Measurements from ENCODE around the gene IGF2BP2. TPM values are rescaled to one million over a fixed set of nuclear protein-coding genes. Genes with fewer than 3 reads are reported as not detected.
"Not testable (repeated sequence)": the region's sequence is repeated elsewhere in the genome, so short reads cannot be mapped to it uniquely, and the experiment has no call there.

Gene IGF2BP2
- total RNA-seq, 1 donor from 2014 or later: 147 TPM

DNA sequence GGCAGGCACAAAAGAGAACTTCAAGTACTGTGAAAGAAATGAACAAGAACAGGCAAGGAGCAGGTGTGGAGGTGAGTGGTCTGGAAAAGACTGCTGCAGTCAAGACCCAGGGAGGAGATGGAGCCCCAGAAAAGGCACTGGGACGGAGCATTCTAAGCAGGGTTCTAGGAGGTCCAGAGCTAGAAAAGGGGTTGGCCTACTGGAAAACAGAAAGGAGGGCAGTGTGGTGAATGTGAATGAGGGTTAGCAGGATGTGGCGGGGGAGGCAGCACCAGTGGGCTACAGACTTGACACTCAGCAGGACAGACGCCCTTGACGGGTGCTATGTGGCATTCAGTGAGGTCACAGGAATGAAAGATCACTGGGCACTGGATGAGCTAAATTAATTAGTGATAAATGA lies 163.1 kb downstream of the IGF2BP2 start:
- H3K4me1 Mint-ChIP-seq: peaks cover 5% of the 10 kb centered on the region
- Histone ChIP-seq H3K4me2 (no peak overlapping the region), H3F3A (ENCODE audit: low read depth) (peaks cover 16% of the 10 kb centered on the region), H3K9ac (no peak overlapping the region), H3K79me2 (ENCODE audit: low read depth) (peaks cover 7% of the 10 kb centered on the region), H2AFZ (replicated peaks) (no peak overlapping the region), H3K4me3 (no peak overlapping the region), H3K27ac (no peak overlapping the region), H3K4me1 (no peaks in the 10 kb centered on the region), H4K20me1 (ENCODE audit: low read depth) (peaks cover 18% of the 10 kb centered on the region), H3K27me3 (no peaks in the 10 kb centered on the region), H3K36me3 (no peaks in the 10 kb centered on the region), H3K9me3 (ENCODE audit: low read depth) (no peaks in the 10 kb centered on the region)
- peaks cover 8% of the 10 kb centered on the region for H3K27me3 Mint-ChIP-seq (ENCODE audit: insufficient read depth, low read depth)
- TF ChIP-seq, protein P1, sequence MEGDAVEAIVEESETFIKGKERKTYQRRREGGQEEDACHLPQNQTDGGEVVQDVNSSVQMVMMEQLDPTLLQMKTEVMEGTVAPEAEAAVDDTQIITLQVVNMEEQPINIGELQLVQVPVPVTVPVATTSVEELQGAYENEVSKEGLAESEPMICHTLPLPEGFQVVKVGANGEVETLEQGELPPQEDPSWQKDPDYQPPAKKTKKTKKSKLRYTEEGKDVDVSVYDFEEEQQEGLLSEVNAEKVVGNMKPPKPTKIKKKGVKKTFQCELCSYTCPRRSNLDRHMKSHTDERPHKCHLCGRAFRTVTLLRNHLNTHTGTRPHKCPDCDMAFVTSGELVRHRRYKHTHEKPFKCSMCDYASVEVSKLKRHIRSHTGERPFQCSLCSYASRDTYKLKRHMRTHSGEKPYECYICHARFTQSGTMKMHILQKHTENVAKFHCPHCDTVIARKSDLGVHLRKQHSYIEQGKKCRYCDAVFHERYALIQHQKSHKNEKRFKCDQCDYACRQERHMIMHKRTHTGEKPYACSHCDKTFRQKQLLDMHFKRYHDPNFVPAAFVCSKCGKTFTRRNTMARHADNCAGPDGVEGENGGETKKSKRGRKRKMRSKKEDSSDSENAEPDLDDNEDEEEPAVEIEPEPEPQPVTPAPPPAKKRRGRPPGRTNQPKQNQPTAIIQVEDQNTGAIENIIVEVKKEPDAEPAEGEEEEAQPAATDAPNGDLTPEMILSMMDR (IDR thresholded peaks at IDR 0.05): no peak
- no peak for TF ChIP-seq EZH2phosphoT487 (IDR thresholded peaks at IDR 0.05)
- TF ChIP-seq EZH2 (IDR thresholded peaks at IDR 0.05): no peak
- DNase-seq (ENCODE audit: low spot score): no peak
- peaks cover 43% of the 10 kb centered on the region for H3K36me3 Mint-ChIP-seq
- no peak overlapping the region for H3K4me3 Mint-ChIP-seq
- no peak overlapping the region for H3K27ac Mint-ChIP-seq
- no peaks in the 10 kb centered on the region for H3K9me3 Mint-ChIP-seq

DNA sequence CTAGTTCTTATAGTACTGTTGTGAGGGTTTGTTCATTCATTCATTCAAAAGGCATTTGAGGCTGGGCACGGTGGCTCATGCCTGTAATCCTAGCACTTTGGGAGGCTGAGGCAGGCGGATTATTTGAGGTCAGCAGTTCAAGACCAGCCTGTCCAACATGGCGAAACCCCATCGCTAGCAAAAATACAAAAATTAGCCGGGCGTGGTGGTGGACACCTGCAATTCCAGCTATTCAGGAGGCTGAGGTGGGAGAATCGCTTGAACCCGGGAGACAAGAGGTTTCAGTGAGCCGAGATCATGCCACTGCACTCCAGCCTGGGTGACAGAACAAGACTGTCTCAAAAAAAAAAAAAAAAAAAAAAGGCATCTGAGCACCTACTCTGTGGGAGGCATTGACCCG lies 163.5 kb downstream of the IGF2BP2 start:
- H3K27ac Mint-ChIP-seq; H3K9me3 ChIP-seq (ENCODE audit: low read depth); H3K4me3 ChIP-seq; H3K9me3 Mint-ChIP-seq; H3K9ac ChIP-seq; H3K79me2 ChIP-seq (ENCODE audit: low read depth); H3K4me3 Mint-ChIP-seq; H2AFZ ChIP-seq (replicated peaks); H3K4me1 Mint-ChIP-seq; H3K27ac ChIP-seq; H3K27me3 ChIP-seq; H3K4me1 ChIP-seq; H3K4me2 ChIP-seq; DNase-seq (ENCODE audit: low spot score); H3K36me3 ChIP-seq: not testable (repeated sequence)
- peaks cover 11% of the 10 kb centered on the region for H3K27me3 Mint-ChIP-seq (ENCODE audit: insufficient read depth, low read depth)
- H3F3A ChIP-seq (ENCODE audit: low read depth): peaks cover 16% of the 10 kb centered on the region
- peaks cover 45% of the 10 kb centered on the region for H3K36me3 Mint-ChIP-seq
- H4K20me1 ChIP-seq (ENCODE audit: low read depth): peaks cover 18% of the 10 kb centered on the region

DNA sequence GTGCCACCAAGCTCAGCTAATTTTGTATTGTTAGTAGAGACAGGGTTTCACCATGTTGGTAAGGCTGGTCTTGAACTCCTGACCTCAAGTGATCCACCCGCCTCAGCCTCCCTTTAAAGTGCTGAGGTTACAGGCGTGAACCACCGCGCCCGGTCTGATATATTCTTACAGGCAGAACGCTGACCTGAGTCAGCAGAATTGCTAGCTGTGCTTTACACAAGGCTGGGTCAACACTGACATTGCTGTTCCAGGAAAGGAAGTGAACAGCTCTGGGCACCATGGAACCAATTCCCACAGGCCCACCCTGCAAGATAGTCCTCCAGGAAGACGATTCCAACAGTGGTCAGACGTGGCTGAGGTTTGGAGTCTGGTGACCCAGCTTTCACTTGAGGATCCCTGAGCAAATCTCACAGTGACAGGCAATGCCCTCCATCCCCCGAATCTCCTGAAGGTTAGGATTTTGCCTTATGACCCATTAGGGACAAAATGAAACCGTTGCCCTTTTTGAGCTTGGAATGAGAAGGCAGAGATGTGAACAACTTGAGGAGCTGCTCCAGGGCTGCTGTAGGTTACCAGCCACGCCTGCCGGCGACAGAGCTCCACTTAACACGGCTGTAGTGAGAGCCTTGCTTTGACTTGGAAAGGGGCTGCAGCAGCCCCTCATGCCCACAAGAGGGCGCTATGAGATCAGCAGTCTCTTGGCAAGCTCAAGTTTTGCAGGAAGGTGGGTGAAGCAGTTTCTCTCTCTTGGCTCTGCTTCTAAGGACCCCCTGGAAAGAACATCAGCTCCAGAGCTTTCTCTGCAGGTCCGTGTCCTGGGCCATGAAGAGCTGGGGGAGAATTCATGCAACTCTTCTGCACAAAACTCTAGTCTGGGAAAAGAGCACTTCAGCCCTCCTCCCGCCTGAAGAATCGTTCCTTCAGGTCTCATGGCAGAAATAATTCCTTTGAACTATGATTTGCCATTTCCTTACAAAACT lies 164.6 kb downstream of the IGF2BP2 start:
- no peaks in the 10 kb centered on the region for H3K36me3 ChIP-seq
- H3K36me3 Mint-ChIP-seq: peaks cover 42% of the 10 kb centered on the region
- no peak overlapping the region for H3K4me2 ChIP-seq
- no peaks in the 10 kb centered on the region for H3K9me3 Mint-ChIP-seq
- H3K4me3 ChIP-seq: no peak overlapping the region
- H3K27ac ChIP-seq: no peak overlapping the region
- H3K27ac Mint-ChIP-seq: no peak overlapping the region
- H4K20me1 ChIP-seq (ENCODE audit: low read depth): peaks cover 18% of the 10 kb centered on the region
- no peaks in the 10 kb centered on the region for H3K27me3 ChIP-seq
- no peak overlapping the region for H3K4me3 Mint-ChIP-seq
- H3F3A ChIP-seq (ENCODE audit: low read depth): peaks cover 16% of the 10 kb centered on the region
- no peaks in the 10 kb centered on the region for H3K9me3 ChIP-seq (ENCODE audit: low read depth)
- peak; percentile 85 for DNase-seq (ENCODE audit: low spot score)
- peaks cover 11% of the 10 kb centered on the region for H3K27me3 Mint-ChIP-seq (ENCODE audit: insufficient read depth, low read depth)
- peaks cover 7% of the 10 kb centered on the region for H3K79me2 ChIP-seq (ENCODE audit: low read depth)
- H3K4me1 Mint-ChIP-seq: peaks cover 5% of the 10 kb centered on the region
- H2AFZ ChIP-seq (replicated peaks): no peak overlapping the region
- H3K4me1 ChIP-seq: no peaks in the 10 kb centered on the region
- no peak for TF ChIP-seq EZH2phosphoT487 (IDR thresholded peaks at IDR 0.05)
- TF ChIP-seq, protein P1 (IDR thresholded peaks at IDR 0.05): peak; percentile 99
- H3K9ac ChIP-seq: no peak overlapping the region

DNA sequence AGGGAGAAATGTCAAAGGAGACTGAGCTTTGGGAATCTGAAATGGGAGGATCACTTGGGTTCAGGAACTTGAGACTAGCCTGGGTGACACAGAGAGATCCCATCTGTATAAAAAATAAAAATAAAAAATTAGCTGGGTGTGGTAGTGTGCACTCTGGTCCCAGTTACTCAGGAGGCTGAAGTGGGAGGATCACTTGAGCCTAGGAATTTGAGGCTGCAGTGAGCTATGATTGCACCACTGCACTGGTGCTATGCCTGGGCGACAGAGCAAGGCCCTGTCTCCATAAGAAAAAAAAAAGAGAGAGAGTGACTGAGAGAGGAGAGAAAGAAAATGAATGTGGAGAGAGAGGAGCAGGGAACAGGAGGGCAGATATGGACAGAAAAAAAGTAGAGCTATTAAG lies 165.9 kb downstream of the IGF2BP2 start:
- Histone ChIP-seq H3K27me3 (no peaks in the 10 kb centered on the region), H3K4me3 (no peak overlapping the region), H2AFZ (replicated peaks) (no peak overlapping the region), H3K4me2 (no peak overlapping the region), H3K9ac (no peak overlapping the region), H3K27ac (no peak overlapping the region), H3K36me3 (no peaks in the 10 kb centered on the region), H3F3A (ENCODE audit: low read depth) (peaks cover 16% of the 10 kb centered on the region), H3K4me1 (no peaks in the 10 kb centered on the region), H3K79me2 (ENCODE audit: low read depth) (peaks cover 7% of the 10 kb centered on the region), H3K9me3 (ENCODE audit: low read depth) (no peaks in the 10 kb centered on the region), H4K20me1 (ENCODE audit: low read depth) (peaks cover 18% of the 10 kb centered on the region)
- H3K27ac Mint-ChIP-seq: no peak overlapping the region
- H3K4me3 Mint-ChIP-seq: no peak overlapping the region
- H3K4me1 Mint-ChIP-seq: peaks cover 5% of the 10 kb centered on the region
- no peak for DNase-seq (ENCODE audit: low spot score)
- no peaks in the 10 kb centered on the region for H3K9me3 Mint-ChIP-seq
- no peak for TF ChIP-seq EZH2 (IDR thresholded peaks at IDR 0.05)
- no peak for TF ChIP-seq EZH2phosphoT487 (IDR thresholded peaks at IDR 0.05)
- TF ChIP-seq, protein P1 (IDR thresholded peaks at IDR 0.05): no peak
- H3K36me3 Mint-ChIP-seq: peaks cover 36% of the 10 kb centered on the region
- peaks cover 11% of the 10 kb centered on the region for H3K27me3 Mint-ChIP-seq (ENCODE audit: insufficient read depth, low read depth)
